Measurements from ENCODE around the gene SLC25A24. TPM values are rescaled to one million over a fixed set of nuclear protein-coding genes. Genes with fewer than 3 reads are reported as not detected.
"Not testable (repeated sequence)": the region's sequence is repeated elsewhere in the genome, so short reads cannot be mapped to it uniquely, and the experiment has no call there.

SLC25A24 gene
- total RNA-seq, 1 experiment from 2014 or later: 23.6 TPM

- DNase-seq (ENCODE audit: low read depth, low spot score); BruUV-seq (replicated peaks); RAD21 ChIA-PET (ENCODE audit: low non-redundant PET in 1 of 2, low total read pairs in 2 of 2, uncharacterized antibody in 2 of 2, unreplicated experiment in 2 of 2): not testable (repeated sequence)
These were observed 39.3 kb upstream of the SLC25A24 start for GRCh38 chr1:108239426-108239825.

GRCh38 chr1:108235308-108235707 lies 35.2 kb upstream of the SLC25A24 start:
- POLR2A ChIA-PET; intact Hi-C loops (cut with micrococcal nuclease); H3K4me2 ChIP-seq (ENCODE audit: low read length); H2AFZ ChIP-seq (ENCODE audit: low read depth, low read length, poor library complexity, severe bottlenecking); H3K4me1 ChIP-seq (ENCODE audit: control insufficient read depth in 1 of 2, insufficient read depth in 2 of 2, low read length in 2 of 2); H3K79me2 ChIP-seq (ENCODE audit: insufficient read depth, low read length); BruUV-seq (replicated peaks); H3K9me2 ChIP-seq (ENCODE audit: insufficient read depth); H3K9ac ChIP-seq (ENCODE audit: low read length); CTCF ChIA-PET; RAD21 ChIA-PET (ENCODE audit: low non-redundant PET in 1 of 2, low total read pairs in 2 of 2, uncharacterized antibody in 2 of 2, unreplicated experiment in 2 of 2); ATAC-seq; H4K20me1 ChIP-seq (ENCODE audit: insufficient read depth); DNase-seq (ENCODE audit: low read depth, low spot score); H3K27me3 ChIP-seq (ENCODE audit: insufficient read depth, low read length); H3K9me3 ChIP-seq (ENCODE audit: control insufficient read depth in 1 of 2, insufficient read depth in 1 of 2, low read depth in 1 of 2, low read length in 2 of 2); H3K27ac ChIP-seq (ENCODE audit: low read depth, low read length); H3K4me3 ChIP-seq (replicated peaks in 1 of 2; ENCODE audit: low read depth in 1 of 2, low read length in 2 of 2); H3K36me3 ChIP-seq (ENCODE audit: control insufficient read depth in 1 of 2, insufficient read depth in 2 of 2, low read length in 2 of 2): not testable (repeated sequence)

More at GRCh38 chr1:108239426-108239825, 39.3 kb upstream of the SLC25A24 start:
- H3K4me1 ChIP-seq (ENCODE audit: control insufficient read depth in 1 of 2, insufficient read depth in 2 of 2, low read length in 2 of 2); H4K20me1 ChIP-seq (ENCODE audit: insufficient read depth); intact Hi-C loops (cut with micrococcal nuclease); H3K27me3 ChIP-seq (ENCODE audit: insufficient read depth, low read length); H2AFZ ChIP-seq (ENCODE audit: low read depth, low read length, poor library complexity, severe bottlenecking); H3K9ac ChIP-seq (ENCODE audit: low read length); H3K4me3 ChIP-seq (replicated peaks in 1 of 2; ENCODE audit: low read depth in 1 of 2, low read length in 2 of 2); ATAC-seq; H3K79me2 ChIP-seq (ENCODE audit: insufficient read depth, low read length); H3K4me2 ChIP-seq (ENCODE audit: low read length); H3K9me3 ChIP-seq (ENCODE audit: control insufficient read depth in 1 of 2, insufficient read depth in 1 of 2, low read depth in 1 of 2, low read length in 2 of 2); H3K9me2 ChIP-seq (ENCODE audit: insufficient read depth); H3K36me3 ChIP-seq (ENCODE audit: control insufficient read depth in 1 of 2, insufficient read depth in 2 of 2, low read length in 2 of 2); H3K27ac ChIP-seq (ENCODE audit: low read depth, low read length); POLR2A ChIA-PET; CTCF ChIA-PET: not testable (repeated sequence)

- DNase-seq (ENCODE audit: low read depth, low spot score); POLR2A ChIA-PET; H3K27ac ChIP-seq (ENCODE audit: low read depth, low read length); H3K36me3 ChIP-seq (ENCODE audit: control insufficient read depth in 1 of 2, insufficient read depth in 2 of 2, low read length in 2 of 2); H3K4me1 ChIP-seq (ENCODE audit: control insufficient read depth in 1 of 2, insufficient read depth in 2 of 2, low read length in 2 of 2); H3K79me2 ChIP-seq (ENCODE audit: insufficient read depth, low read length); H2AFZ ChIP-seq (ENCODE audit: low read depth, low read length, poor library complexity, severe bottlenecking); CTCF ChIA-PET; H4K20me1 ChIP-seq (ENCODE audit: insufficient read depth); H3K4me2 ChIP-seq (ENCODE audit: low read length); H3K9me3 ChIP-seq (ENCODE audit: control insufficient read depth in 1 of 2, insufficient read depth in 1 of 2, low read depth in 1 of 2, low read length in 2 of 2); H3K4me3 ChIP-seq (replicated peaks in 1 of 2; ENCODE audit: low read depth in 1 of 2, low read length in 2 of 2); RAD21 ChIA-PET (ENCODE audit: low non-redundant PET in 1 of 2, low total read pairs in 2 of 2, uncharacterized antibody in 2 of 2, unreplicated experiment in 2 of 2); H3K9me2 ChIP-seq (ENCODE audit: insufficient read depth); BruUV-seq (replicated peaks); H3K27me3 ChIP-seq (ENCODE audit: insufficient read depth, low read length); intact Hi-C loops (cut with micrococcal nuclease); ATAC-seq; H3K9ac ChIP-seq (ENCODE audit: low read length): not testable (repeated sequence)
These were observed 32.0 kb upstream of the SLC25A24 start for GRCh38 chr1:108232183-108232582.

- H3K9ac ChIP-seq (ENCODE audit: low read length); DNase-seq (ENCODE audit: low read depth, low spot score); intact Hi-C loops (cut with micrococcal nuclease); RAD21 ChIA-PET (ENCODE audit: low non-redundant PET in 1 of 2, low total read pairs in 2 of 2, uncharacterized antibody in 2 of 2, unreplicated experiment in 2 of 2); H2AFZ ChIP-seq (ENCODE audit: low read depth, low read length, poor library complexity, severe bottlenecking); H3K4me2 ChIP-seq (ENCODE audit: low read length); H3K79me2 ChIP-seq (ENCODE audit: insufficient read depth, low read length); BruUV-seq (replicated peaks); H3K9me2 ChIP-seq (ENCODE audit: insufficient read depth); POLR2A ChIA-PET; H3K36me3 ChIP-seq (ENCODE audit: control insufficient read depth in 1 of 2, insufficient read depth in 2 of 2, low read length in 2 of 2); H3K9me3 ChIP-seq (ENCODE audit: control insufficient read depth in 1 of 2, insufficient read depth in 1 of 2, low read depth in 1 of 2, low read length in 2 of 2); H4K20me1 ChIP-seq (ENCODE audit: insufficient read depth); H3K27ac ChIP-seq (ENCODE audit: low read depth, low read length); H3K4me3 ChIP-seq (replicated peaks in 1 of 2; ENCODE audit: low read depth in 1 of 2, low read length in 2 of 2); H3K27me3 ChIP-seq (ENCODE audit: insufficient read depth, low read length); H3K4me1 ChIP-seq (ENCODE audit: control insufficient read depth in 1 of 2, insufficient read depth in 2 of 2, low read length in 2 of 2); CTCF ChIA-PET; ATAC-seq: not testable (repeated sequence)
These were observed 29.8 kb upstream of the SLC25A24 start for GRCh38 chr1:108229976-108230375.

GRCh38 chr1:108227772-108228171 lies 27.6 kb upstream of the SLC25A24 start:
- intact Hi-C loops (cut with micrococcal nuclease); ATAC-seq; BruUV-seq (replicated peaks): not testable (repeated sequence)

More at GRCh38 chr1:108227772-108228171, 27.6 kb upstream of the SLC25A24 start:
- POLR2A ChIA-PET; CTCF ChIA-PET; H4K20me1 ChIP-seq (ENCODE audit: insufficient read depth); H3K4me1 ChIP-seq (ENCODE audit: control insufficient read depth in 1 of 2, insufficient read depth in 2 of 2, low read length in 2 of 2); H3K9ac ChIP-seq (ENCODE audit: low read length); H2AFZ ChIP-seq (ENCODE audit: low read depth, low read length, poor library complexity, severe bottlenecking); DNase-seq (ENCODE audit: low read depth, low spot score); H3K27ac ChIP-seq (ENCODE audit: low read depth, low read length); H3K79me2 ChIP-seq (ENCODE audit: insufficient read depth, low read length); H3K9me2 ChIP-seq (ENCODE audit: insufficient read depth); RAD21 ChIA-PET (ENCODE audit: low non-redundant PET in 1 of 2, low total read pairs in 2 of 2, uncharacterized antibody in 2 of 2, unreplicated experiment in 2 of 2); H3K27me3 ChIP-seq (ENCODE audit: insufficient read depth, low read length); H3K9me3 ChIP-seq (ENCODE audit: control insufficient read depth in 1 of 2, insufficient read depth in 1 of 2, low read depth in 1 of 2, low read length in 2 of 2); H3K4me3 ChIP-seq (replicated peaks in 1 of 2; ENCODE audit: low read depth in 1 of 2, low read length in 2 of 2); H3K36me3 ChIP-seq (ENCODE audit: control insufficient read depth in 1 of 2, insufficient read depth in 2 of 2, low read length in 2 of 2); H3K4me2 ChIP-seq (ENCODE audit: low read length): not testable (repeated sequence)
